ENCODE results near the gene SYTL3.
"Not testable (repeated sequence)": the region's sequence is repeated elsewhere in the genome, so short reads cannot be mapped to it uniquely, and the experiment has no call there.

SYTL3 gene

DNA sequence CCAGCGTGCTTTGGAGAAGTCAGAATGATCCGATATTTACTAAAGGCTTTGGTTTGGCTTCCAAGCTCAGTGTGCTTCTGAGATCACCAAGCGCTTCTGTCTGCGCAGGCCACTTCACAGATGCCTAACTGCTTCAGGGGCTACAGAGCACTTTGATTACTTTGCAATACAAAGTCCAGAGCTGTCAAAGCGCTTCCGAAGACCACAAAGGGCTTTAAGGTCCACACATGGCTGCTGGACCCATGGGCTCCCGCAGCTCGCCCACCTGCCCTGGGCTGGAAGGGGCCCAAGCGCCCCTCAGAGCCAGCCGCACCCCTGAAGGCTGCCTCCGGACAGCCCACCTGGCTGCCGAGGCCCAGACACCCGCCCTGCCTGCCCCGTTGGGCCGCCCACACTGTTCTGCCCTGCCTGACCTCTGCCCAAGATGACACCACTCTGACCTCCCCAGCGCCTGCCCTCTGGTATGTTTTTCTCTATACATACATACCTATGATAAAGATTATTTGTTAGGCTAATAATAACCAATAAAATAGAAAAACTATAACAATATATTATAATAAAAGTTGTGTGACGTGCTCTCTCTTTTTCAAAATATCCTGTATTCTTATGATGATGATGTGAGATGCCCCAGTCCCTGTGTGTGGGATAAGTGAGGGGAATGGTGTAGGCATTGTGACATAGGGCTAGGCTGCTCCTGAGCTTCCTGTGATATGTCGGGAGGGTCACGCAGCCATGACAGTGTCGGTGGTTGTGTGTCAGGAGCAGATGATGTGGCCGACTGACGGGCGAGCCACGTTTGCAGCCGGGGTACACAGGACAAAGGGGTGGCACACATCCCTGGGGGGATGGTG is 27.9 kb upstream of the SYTL3 start:
- DNase-seq, result no peak

GRCh38 chr6:158622545-158623190 is 27.2 kb upstream of the SYTL3 start:
- DNase-seq, result no peak

GRCh38 chr6:158624684-158625682 is 24.9 kb upstream of the SYTL3 start:
- no peak for DNase-seq

DNA sequence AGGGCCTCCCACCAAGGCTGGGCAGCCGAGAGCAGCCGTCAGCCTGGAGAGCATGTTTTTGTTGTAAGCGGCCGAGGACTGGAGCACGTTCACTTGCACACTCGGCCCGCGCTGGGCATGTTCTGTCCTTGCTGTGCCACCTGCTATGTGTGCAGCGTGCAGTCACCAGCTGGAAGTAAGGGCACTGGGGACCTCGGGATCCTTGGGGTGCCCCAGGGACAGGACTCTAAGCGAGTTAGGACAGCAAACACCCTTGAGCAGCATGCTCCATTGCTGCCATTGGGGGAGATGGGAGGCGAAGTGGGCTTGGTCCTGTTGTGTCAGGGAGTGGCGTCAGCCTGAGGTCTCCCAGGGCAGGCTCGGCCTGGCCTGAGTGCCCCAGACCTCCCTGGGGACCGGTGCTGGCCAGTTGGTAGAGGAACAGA is 24.0 kb upstream of the SYTL3 start:
- no peak for DNase-seq

- no peak for DNase-seq
Observed at GRCh38 chr6:158626360-158627167, 23.3 kb upstream of the SYTL3 start.

GRCh38 chr6:158627168-158627939 is 22.5 kb upstream of the SYTL3 start:
- no peak for DNase-seq

DNA sequence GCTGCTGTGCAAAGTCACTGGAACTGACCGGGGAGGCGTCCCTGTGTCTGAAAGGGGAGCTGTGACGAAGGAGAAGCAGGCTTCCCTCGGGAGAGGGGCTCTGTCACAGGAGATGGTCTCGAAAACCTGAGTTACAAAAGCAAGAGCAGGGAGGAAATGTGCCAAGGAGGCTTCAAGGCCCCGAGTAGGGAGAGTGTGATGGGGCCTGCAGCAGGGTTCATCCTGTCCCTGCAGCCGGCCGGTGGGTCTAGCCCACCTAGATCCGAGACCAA is 22.0 kb upstream of the SYTL3 start:
- no peak for DNase-seq

DNA sequence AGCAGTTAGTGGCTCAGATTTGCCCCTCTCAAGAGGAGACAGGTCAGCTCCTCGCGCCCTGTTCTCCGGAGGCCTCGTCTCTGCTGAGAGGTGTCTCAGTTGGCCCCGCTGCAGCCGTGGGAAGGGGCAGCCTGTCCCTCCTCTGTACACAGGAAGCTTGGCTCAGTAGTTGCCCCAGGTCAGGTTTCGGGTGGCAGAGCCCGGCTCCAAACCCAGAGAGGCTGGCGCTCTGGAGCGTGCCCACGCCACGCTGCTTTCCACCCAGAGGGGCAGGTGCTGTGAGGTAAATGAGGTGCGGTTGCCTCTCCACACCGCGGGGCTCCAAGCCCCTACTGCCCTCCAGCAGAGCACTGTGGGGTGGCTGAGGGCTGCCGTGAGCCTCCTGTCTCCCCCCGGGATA is 21.3 kb upstream of the SYTL3 start:
- DNase-seq, result no peak

DNA sequence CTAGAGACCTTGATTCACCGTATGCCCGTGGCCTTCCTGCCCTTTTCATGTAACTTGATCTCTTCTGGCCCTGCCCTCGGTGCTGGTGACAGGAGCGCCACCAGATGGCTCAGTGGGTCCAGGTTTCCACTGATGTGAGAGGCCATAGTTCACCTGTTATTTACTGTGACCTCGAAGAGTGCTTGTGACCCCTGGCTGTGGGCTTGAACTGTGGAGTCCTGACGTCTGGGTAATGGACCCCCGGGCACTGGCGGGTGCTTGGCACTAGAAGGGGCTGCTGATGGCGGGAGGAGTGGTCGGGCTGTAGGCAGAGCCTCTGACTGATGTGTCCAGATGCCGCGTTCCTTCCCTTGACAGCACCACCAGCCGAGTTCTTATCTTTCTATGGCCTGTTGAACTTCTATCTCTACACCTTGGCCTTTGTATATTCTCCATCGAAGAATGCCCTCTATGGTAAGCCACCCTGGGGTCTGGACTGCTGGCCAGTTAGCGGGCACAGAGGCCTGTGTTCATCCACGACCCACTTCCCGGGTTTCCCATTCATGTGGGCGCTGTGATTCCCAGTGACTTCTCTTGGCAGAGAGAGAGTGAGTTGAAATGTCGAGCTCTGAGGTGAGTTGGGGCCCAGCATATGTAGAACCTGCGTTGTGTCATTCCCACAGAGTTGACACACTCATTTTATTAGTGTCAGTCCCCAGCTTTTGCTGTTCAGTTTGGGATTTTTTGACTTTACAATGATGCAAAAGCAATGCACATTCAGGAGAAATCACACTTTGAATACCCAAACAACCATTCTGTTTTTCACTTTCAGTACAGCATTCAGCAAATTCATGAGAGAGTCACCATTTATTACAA is 20.3 kb upstream of the SYTL3 start:
- DNase-seq, result peak in 1 of 4 experiments; percentile 9

DNA sequence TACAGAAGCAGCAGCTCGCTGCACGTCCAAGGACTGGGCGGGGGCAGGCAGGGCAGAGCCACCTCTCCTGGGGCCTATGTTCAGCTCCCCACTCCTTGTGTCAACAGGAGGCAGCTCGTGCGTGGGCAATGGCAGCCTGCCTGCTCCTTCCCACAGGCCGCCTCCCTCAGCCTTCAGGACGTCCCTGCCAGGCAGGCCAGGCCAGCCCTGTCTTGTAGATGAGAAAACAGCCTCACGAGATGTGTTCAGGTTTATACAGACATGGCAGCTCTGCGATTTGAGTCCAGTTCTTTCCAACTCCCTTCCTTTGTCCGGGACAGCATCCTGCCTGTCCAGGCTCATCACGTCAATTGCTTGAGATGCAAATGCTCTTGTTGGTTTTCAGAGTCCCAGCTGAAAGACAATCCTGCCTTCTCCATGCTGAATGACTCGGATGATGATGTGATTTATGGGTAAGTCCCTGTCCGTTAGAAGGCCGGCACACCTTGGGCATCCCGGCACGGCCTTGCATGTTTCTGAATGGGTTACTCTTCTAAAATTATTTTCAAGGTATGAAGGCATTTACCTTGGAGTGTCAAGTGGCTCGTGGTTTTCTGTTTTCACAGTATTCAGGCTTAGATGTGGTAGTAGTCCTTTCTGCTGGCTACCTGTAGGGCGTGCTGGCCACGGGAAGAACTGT is 18.8 kb upstream of the SYTL3 start:
- DNase-seq, result no peak

GRCh38 chr6:158631678-158632537 is 17.9 kb upstream of the SYTL3 start:
- no peak for DNase-seq

DNA sequence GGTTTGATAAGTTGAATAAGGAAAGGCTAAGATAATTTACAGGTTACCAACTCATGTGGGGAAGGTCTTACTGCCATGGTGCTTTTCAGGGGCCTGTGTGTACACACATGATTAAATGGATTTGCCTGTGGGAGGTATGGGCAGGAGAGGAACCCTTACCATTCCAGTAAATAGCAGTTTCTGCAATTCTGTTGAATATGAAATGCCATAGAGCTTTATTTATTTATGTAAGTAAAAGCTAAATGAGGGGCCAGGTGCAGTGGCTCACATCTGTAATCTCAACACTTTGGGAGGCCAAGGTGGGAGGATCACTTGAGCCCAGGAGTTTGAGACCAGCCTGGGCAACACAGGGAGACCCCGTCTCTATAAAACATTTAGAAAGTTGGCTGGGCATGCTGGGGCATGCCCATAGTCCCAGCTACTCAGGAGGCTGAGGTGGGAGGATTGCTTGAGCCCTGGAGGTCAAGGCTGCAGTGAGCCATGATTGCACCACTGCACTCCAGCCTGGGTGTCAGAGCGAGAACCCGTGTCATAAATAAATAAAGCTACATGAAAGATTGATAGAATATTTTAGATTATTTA is 17.2 kb upstream of the SYTL3 start:
- DNase-seq, result not testable (repeated sequence)

GRCh38 chr6:158633127-158633526 is 16.7 kb upstream of the SYTL3 start:
- DNase-seq, result no peak

DNA sequence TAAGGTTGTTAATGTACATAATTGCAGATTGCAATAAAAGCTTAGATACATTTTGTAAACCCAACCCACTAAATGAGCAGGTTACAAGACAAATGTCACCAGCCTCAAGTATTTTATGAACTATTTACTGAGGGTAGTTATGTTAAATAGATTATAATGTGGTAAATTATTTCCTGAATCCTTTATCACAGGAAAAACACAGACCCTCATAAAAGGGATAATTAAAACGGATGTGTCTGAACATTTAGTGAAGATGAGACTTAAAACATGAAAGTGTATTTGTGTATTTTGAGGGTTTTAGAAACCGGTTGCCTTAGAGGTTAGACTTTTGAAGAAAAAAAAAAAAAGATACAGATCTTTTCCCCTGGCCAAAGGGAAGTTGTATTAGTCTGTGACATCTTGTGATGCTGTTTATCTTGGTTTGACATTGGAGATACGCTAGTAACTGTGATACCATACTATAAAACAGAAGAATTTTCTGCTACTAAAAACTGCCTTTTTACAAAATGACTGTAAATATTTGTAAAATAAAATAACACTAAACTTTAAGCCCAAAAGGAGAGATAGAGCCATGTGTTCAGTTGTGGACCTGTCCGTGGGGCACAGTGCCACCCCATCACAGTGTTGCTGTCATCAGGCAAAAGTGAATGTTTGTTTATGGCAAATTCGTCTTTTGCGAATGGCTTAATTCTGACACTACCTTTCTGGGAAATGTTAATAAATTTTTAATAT is 15.0 kb upstream of the SYTL3 start:
- no peak for DNase-seq

- DNase-seq, result no peak
Observed at GRCh38 chr6:158635427-158636073, 14.3 kb upstream of the SYTL3 start.

GRCh38 chr6:158636778-158637177 is 13.1 kb upstream of the SYTL3 start:
- DNase-seq, result no peak

- DNase-seq, result no peak
Observed at GRCh38 chr6:158638324-158638854, 11.5 kb upstream of the SYTL3 start.
